Measurements from ENCODE around the gene DTD1.

DTD1 gene

DNA sequence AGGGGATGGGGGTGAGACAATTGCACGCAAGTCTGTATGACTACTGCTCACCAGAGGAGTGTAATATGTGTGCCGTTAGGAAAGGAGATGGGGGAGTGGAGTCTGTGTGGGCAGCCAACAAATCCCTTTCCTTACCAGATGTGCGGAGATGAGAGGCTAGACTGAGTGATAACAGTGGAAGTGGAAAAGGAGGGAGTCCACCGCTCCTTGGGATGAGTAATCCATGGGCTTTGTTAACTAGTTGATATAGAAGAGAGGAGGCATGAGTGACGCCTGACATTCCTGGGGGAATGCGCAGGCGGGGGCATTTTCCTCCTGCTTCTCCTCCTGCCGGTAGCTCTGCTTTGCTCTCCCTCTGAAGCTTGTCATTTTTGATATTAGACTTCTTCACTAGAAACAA is 34.1 kb upstream of the DTD1 start:
- TF ChIP-seq CTCF (IDR thresholded peaks at IDR 0.05; ENCODE audit: low read depth, low read length, missing control alignments): no peak
- H3K4me3 ChIP-seq (replicated peaks; ENCODE audit: low read depth, low read length): no peak overlapping the region
- DNase-seq (ENCODE audit: extremely low read depth, low read depth): no peak

GRCh38 chr20:18566892-18567738 is 20.7 kb upstream of the DTD1 start, which contains the start of gene SMIM26:
TSS of gene SMIM26 (plus strand) at chr20:18567432. CDS start at chr20:18567479, 47 bp downstream.
- DNase-seq (ENCODE audit: extremely low read depth, low read depth): peak; percentile 74
- no peak for TF ChIP-seq CTCF (IDR thresholded peaks at IDR 0.05; ENCODE audit: low read depth, low read length, missing control alignments)
- peak within 1 kb of the TSS; percentile 78 for H3K4me3 ChIP-seq (replicated peaks; ENCODE audit: low read depth, low read length)

DNA sequence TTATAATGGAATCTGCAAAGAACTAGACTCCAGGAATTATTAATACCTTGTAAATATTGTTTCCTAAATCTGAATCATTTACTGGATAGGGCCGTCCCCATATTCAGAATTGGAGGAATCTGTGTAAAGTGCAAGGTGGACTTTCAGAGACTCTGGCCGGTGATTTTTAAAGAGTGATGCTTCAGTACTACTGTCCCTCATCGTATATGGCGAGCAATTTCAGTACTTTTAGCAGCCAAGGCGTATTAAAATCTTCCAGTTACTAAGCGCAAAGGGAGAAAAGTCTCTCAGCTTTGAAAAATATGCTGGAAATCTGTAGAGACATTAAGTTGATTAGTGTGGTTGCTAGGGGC is 20.1 kb upstream of the DTD1 start:
- TF ChIP-seq CTCF (IDR thresholded peaks at IDR 0.05; ENCODE audit: low read depth, low read length, missing control alignments): no peak
- peak overlapping the region; percentile 78 for H3K4me3 ChIP-seq (replicated peaks; ENCODE audit: low read depth, low read length)
- DNase-seq (ENCODE audit: extremely low read depth, low read depth): no peak

DNA sequence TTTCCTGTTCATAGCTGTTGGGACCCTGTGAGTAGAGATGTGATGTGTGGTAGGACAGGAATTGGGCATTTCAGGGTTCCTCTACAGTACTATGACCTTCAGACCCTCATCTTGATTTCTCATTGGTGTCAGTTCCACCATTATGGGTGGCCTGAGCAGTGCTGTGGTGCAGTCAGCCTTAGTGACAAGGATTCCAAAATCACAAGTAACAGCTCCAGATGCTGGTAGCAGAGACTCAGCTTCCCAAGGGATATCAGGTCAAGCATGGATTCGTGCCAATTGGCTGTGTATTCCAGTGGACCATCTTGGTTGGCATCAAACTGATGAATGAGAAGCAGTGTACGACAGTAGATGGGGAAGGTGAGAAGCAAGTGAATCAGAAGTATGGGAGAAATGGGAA is 16.8 kb upstream of the DTD1 start:
- no peak overlapping the region for H3K4me3 ChIP-seq (replicated peaks; ENCODE audit: low read depth, low read length)
- DNase-seq (ENCODE audit: extremely low read depth, low read depth): no peak
- no peak for TF ChIP-seq CTCF (IDR thresholded peaks at IDR 0.05; ENCODE audit: low read depth, low read length, missing control alignments)

DNA sequence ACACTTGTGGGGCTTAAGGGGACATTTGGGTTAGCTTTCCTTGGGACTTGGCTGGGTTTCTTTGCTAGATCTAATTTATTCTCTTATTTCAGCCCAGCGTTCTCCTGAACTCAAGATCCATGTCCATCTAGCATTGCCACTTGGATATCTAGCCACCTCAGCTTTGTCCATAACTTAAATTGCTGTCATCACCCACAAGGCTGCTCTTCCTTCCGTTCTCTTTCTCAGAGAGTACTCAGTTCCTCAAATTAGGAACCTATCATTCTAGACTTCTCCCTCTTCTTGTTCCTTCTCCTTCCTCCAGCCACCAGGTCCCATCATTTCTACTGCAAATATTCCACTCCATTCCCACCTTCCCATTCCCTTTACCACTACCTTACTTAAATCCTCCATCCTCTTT is 16.3 kb upstream of the DTD1 start:
- TF ChIP-seq CTCF (IDR thresholded peaks at IDR 0.05; ENCODE audit: low read depth, low read length, missing control alignments): no peak
- no peak for DNase-seq (ENCODE audit: extremely low read depth, low read depth)
- H3K4me3 ChIP-seq (replicated peaks; ENCODE audit: low read depth, low read length): no peak overlapping the region

DNA sequence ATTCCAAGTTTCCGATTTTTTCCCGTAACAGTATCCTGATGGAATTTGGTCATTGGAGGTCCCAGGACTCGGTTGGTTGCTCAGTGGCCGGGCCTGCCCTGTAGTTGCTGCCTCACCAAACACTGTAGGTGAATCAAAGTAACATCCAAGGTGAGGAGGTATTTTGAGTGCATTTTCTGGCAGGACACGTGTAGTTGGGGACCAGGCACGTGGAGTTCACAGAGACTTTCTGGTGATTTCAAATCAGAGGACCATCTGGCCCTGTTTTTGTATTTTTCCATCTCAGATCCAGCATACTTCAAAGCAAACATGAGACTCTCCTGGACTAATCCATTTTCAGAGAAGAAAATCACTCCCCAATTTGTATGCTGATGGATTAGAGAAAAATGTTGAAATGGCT is 9.9 kb upstream of the DTD1 start:
- no peak for TF ChIP-seq CTCF (IDR thresholded peaks at IDR 0.05; ENCODE audit: low read depth, low read length, missing control alignments)
- DNase-seq (ENCODE audit: extremely low read depth, low read depth): no peak
- no peak overlapping the region for H3K4me3 ChIP-seq (replicated peaks; ENCODE audit: low read depth, low read length)
